ENCODE measurements around the gene MED13. TPM values are rescaled to one million over a fixed set of nuclear protein-coding genes. Genes with fewer than 3 reads are reported as not detected.
"Not testable (repeated sequence)": the region's sequence is repeated elsewhere in the genome, so short reads cannot be mapped to it uniquely, and the experiment has no call there.

MED13 gene
- total RNA-seq, 1 experiment from 2014 or later, result 77.6 TPM

DNA sequence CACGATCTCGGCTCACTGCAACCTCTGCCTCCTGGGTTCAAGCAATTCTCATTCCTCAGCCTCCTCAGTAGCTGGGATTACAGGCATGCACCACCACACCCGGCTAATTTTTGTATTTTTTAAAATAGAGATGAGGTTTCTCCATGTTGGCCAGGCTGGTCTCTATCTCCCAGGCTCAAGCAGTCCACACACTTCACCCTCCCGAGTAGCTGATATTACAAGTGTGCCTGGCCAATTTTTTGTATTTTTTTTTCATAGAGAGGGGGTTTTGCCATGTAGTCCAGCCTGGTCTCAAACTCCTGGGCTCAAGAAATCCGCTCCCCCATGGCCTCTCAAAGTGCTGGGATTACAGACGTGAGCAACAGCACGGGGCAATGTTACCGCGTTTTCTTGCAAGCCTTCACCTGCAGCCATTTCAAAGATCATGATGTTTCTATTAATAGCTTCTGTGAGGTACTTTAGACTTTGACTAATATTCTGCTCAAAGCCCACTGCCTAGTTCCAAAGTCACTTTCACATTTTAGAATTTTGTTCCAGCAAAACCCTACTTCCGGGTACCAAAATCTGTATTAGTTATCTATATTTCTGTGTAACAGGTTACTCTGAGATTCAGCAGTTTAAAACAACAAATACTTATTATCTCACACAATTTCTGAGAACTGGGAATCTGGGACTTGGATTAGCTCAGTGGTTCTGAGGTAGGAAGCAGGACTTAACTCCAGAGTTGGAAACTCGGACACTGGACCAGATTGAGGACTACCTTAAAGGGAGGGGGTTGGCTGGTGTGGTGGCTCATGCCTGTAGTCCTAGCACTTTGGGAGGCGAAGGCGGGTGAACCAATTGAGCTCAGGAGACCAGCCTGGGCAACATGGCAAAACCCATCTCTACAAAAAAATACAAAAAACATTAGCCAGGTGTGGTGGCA is 12.0 kb upstream of the MED13 start:
- ChIA-PET CTCF (interaction anchor here (0.5 to 1.6 kb wide), 4 partner anchors 16 to 32 kb away, joined by 3 to 6 read pairs (median 4); no protein-coding TSS in a partner anchor), POLR2A (no interaction called here)
- Mint-ChIP-seq H3K4me1 (ENCODE audit: low read depth, unreplicated experiment) (no peaks in the 10 kb centered on the region), H3K4me3 (ENCODE audit: unreplicated experiment) (no peak overlapping the region), H3K27ac (ENCODE audit: unreplicated experiment) (no peak overlapping the region), H3K9me3 (ENCODE audit: unreplicated experiment) (no peaks in the 10 kb centered on the region), H3K27me3 (ENCODE audit: insufficient read depth, unreplicated experiment) (no peaks in the 10 kb centered on the region), H3K36me3 (ENCODE audit: insufficient read depth, unreplicated experiment) (no peaks in the 10 kb centered on the region)
- Histone ChIP-seq H3K27me3 (replicated peaks; ENCODE audit: control insufficient read depth, insufficient read depth, low read length) (no peaks in the 10 kb centered on the region), H3K36me3 (ENCODE audit: control insufficient read depth, insufficient read depth, low read length) (no peaks in the 10 kb centered on the region), H3K4me3 (ENCODE audit: low read depth, low read length) (no peak overlapping the region), H3K9me3 (no peaks in the 10 kb centered on the region), H3K4me1 (no peaks in the 10 kb centered on the region)
- BruUV-seq (replicated peaks), result no TSS peak
- no peak for DNase-seq
- intact Hi-C loops (cut with micrococcal nuclease; ENCODE audit: unreplicated experiment), result no loop called here
- TF ChIP-seq, protein P1, sequence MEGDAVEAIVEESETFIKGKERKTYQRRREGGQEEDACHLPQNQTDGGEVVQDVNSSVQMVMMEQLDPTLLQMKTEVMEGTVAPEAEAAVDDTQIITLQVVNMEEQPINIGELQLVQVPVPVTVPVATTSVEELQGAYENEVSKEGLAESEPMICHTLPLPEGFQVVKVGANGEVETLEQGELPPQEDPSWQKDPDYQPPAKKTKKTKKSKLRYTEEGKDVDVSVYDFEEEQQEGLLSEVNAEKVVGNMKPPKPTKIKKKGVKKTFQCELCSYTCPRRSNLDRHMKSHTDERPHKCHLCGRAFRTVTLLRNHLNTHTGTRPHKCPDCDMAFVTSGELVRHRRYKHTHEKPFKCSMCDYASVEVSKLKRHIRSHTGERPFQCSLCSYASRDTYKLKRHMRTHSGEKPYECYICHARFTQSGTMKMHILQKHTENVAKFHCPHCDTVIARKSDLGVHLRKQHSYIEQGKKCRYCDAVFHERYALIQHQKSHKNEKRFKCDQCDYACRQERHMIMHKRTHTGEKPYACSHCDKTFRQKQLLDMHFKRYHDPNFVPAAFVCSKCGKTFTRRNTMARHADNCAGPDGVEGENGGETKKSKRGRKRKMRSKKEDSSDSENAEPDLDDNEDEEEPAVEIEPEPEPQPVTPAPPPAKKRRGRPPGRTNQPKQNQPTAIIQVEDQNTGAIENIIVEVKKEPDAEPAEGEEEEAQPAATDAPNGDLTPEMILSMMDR (IDR thresholded peaks at IDR 0.05; ENCODE audit: insufficient read depth in 1 of 2, low read depth in 1 of 2, low read length in 1 of 2, severe bottlenecking in 1 of 2, unreplicated experiment in 1 of 2), result no peak

DNA sequence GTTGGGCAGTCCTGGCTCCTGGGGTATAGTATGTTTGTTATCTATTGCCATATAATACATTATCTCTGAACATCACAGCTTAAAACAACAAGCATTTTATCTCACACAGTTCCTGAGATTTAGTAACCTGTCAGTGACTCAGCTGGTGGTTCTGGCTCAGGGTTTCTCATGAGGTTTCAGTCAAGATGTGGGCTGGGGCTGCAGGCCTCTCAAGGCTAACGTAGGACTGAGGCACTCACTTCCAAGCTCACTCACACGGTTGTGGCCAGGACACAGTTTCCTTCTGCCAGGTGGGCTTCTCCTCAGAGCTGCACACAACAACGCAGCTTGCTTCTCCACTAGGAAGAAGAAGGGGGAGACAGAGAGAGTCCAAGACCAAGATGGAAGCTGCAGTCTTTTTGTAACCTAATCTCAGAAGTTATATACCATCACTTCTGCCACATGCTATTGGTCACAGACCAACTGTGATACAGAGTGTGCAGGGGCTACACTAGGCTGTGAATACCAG is 10.3 kb upstream of the MED13 start:
- Mint-ChIP-seq H3K4me1 (ENCODE audit: low read depth, unreplicated experiment) (no peaks in the 10 kb centered on the region), H3K27me3 (ENCODE audit: insufficient read depth, unreplicated experiment) (no peaks in the 10 kb centered on the region), H3K27ac (ENCODE audit: unreplicated experiment) (no peak overlapping the region), H3K4me3 (ENCODE audit: unreplicated experiment) (no peak overlapping the region), H3K36me3 (ENCODE audit: insufficient read depth, unreplicated experiment) (no peaks in the 10 kb centered on the region), H3K9me3 (ENCODE audit: unreplicated experiment) (no peaks in the 10 kb centered on the region)
- BruUV-seq (replicated peaks), result no TSS peak
- ChIA-PET CTCF (interaction anchor here (0.6 to 1.6 kb wide), 5 partner anchors 9 to 624 kb away, joined by 3 to 6 read pairs (median 5); no protein-coding TSS in a partner anchor), POLR2A (no interaction called here)
- no peaks in the 10 kb centered on the region for H3K4me1 ChIP-seq
- no peak for DNase-seq
- intact Hi-C loops (cut with micrococcal nuclease; ENCODE audit: unreplicated experiment), result no loop called here
- no peaks in the 10 kb centered on the region for H3K27me3 ChIP-seq (replicated peaks; ENCODE audit: control insufficient read depth, insufficient read depth, low read length)
- no peaks in the 10 kb centered on the region for H3K36me3 ChIP-seq (ENCODE audit: control insufficient read depth, insufficient read depth, low read length)
- TF ChIP-seq, protein P1 (IDR thresholded peaks at IDR 0.05; ENCODE audit: insufficient read depth in 1 of 2, low read depth in 1 of 2, low read length in 1 of 2, severe bottlenecking in 1 of 2, unreplicated experiment in 1 of 2), result no peak
- H3K9me3 ChIP-seq, result no peaks in the 10 kb centered on the region
- no peak overlapping the region for H3K4me3 ChIP-seq (ENCODE audit: low read depth, low read length)

DNA sequence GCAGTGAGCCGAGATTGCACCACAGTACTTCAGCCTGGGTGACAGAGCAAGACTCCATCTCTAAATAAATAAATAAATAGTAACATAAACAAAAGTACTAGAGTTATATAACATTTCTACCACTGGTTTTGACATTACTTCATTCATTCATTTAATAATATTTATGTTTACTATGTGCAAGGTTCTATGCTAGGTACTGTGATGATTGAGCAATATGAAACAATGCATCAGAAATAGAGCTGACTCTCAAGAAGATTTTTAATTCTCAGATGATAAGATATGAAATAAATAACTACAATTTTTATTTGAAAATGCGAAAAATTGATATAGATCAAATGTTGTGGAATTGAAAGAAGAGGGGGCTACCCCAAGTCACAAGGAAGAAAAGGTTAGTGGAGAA is 8.9 kb upstream of the MED13 start:
- Mint-ChIP-seq H3K4me1 (ENCODE audit: low read depth, unreplicated experiment) (no peaks in the 10 kb centered on the region), H3K27me3 (ENCODE audit: insufficient read depth, unreplicated experiment) (no peaks in the 10 kb centered on the region), H3K9me3 (ENCODE audit: unreplicated experiment) (no peaks in the 10 kb centered on the region), H3K4me3 (ENCODE audit: unreplicated experiment) (no peak overlapping the region), H3K27ac (ENCODE audit: unreplicated experiment) (no peak overlapping the region), H3K36me3 (ENCODE audit: insufficient read depth, unreplicated experiment) (no peaks in the 10 kb centered on the region)
- Histone ChIP-seq H3K4me3 (ENCODE audit: low read depth, low read length) (no peak overlapping the region), H3K4me1 (no peaks in the 10 kb centered on the region), H3K9me3 (no peaks in the 10 kb centered on the region), H3K27me3 (replicated peaks; ENCODE audit: control insufficient read depth, insufficient read depth, low read length) (no peaks in the 10 kb centered on the region), H3K36me3 (ENCODE audit: control insufficient read depth, insufficient read depth, low read length) (no peaks in the 10 kb centered on the region)
- intact Hi-C loops (cut with micrococcal nuclease; ENCODE audit: unreplicated experiment), result no loop called here
- BruUV-seq (replicated peaks), result no TSS peak
- CTCF ChIA-PET, result interaction anchor here (0.6 kb wide), 1 partner anchor 14 kb away, joined by 3 read pairs; no protein-coding TSS in a partner anchor
- POLR2A ChIA-PET, result no interaction called here
- DNase-seq, result no peak
- TF ChIP-seq, protein P1 (IDR thresholded peaks at IDR 0.05; ENCODE audit: insufficient read depth in 1 of 2, low read depth in 1 of 2, low read length in 1 of 2, severe bottlenecking in 1 of 2, unreplicated experiment in 1 of 2), result no peak

DNA sequence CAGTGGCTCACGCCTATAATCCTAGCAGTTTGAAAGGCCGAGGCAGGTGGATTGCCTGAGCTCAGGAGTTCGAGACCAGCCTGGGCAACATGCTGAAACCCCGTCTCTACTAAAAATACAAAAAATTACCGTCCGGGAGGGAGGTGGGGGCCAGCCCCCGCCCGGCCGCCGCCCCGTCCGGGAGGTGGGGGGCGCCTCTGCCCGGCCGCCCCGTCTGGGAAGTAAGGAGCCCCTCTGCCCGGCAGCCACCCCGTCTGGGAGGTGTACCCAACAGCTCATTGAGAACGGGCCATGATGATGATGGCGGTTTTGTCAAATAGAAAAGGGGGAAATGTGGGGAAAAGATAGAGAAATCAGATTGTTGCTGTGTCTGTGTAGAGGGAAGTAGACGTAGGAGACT is 7.8 kb upstream of the MED13 start:
- H3K9me3 Mint-ChIP-seq (ENCODE audit: unreplicated experiment); H3K27ac Mint-ChIP-seq (ENCODE audit: unreplicated experiment); BruUV-seq (replicated peaks); H3K4me3 ChIP-seq (ENCODE audit: low read depth, low read length); H3K36me3 Mint-ChIP-seq (ENCODE audit: insufficient read depth, unreplicated experiment); POLR2A ChIA-PET; H3K4me3 Mint-ChIP-seq (ENCODE audit: unreplicated experiment); H3K9me3 ChIP-seq; H3K4me1 ChIP-seq; intact Hi-C loops (cut with micrococcal nuclease; ENCODE audit: unreplicated experiment); DNase-seq; H3K27me3 Mint-ChIP-seq (ENCODE audit: insufficient read depth, unreplicated experiment); H3K27me3 ChIP-seq (replicated peaks; ENCODE audit: control insufficient read depth, insufficient read depth, low read length); H3K36me3 ChIP-seq (ENCODE audit: control insufficient read depth, insufficient read depth, low read length); H3K4me1 Mint-ChIP-seq (ENCODE audit: low read depth, unreplicated experiment): not testable (repeated sequence)
- CTCF ChIA-PET, result interaction anchor here (1.8 kb wide), 1 partner anchor 37 kb away, joined by 6 read pairs; no protein-coding TSS in a partner anchor

Measured in Caco-2 (cell line).